ENCODE results near the gene MMP13. TPM values are rescaled to one million over a fixed set of nuclear protein-coding genes. Genes with fewer than 3 reads are reported as not detected.
A peak's percentile ranks its signal among the peaks of the same experiment; 100 is the strongest.
"Not testable (repeated sequence)": the region's sequence is repeated elsewhere in the genome, so short reads cannot be mapped to it uniquely, and the experiment has no call there.

The MMP13 gene
- total RNA-seq, 1 donor from 2014 or later, result not detected

GRCh38 chr11:102912482-102912830 is 43.1 kb downstream of the MMP13 start:
- Histone ChIP-seq H3K4me3 (no peak overlapping the region), H3K4me1 (peaks cover 16% of the 10 kb centered on the region), H3F3A (ENCODE audit: low read depth) (peaks cover 27% of the 10 kb centered on the region), H3K27me3 (no peaks in the 10 kb centered on the region), H3K4me2 (no peak overlapping the region), H3K79me2 (ENCODE audit: low read depth) (no peaks in the 10 kb centered on the region), H3K36me3 (no peaks in the 10 kb centered on the region), H3K27ac (peak overlapping the region; percentile 19), H3K9ac (no peak overlapping the region), H2AFZ (replicated peaks) (no peak overlapping the region), H3K9me3 (ENCODE audit: low read depth) (no peaks in the 10 kb centered on the region), H4K20me1 (ENCODE audit: low read depth) (no peaks in the 10 kb centered on the region)
- TF ChIP-seq EZH2 (IDR thresholded peaks at IDR 0.05) (no peak), EZH2phosphoT487 (IDR thresholded peaks at IDR 0.05) (no peak), CTCF (IDR thresholded peaks at IDR 0.05) (no peak)
- Mint-ChIP-seq H3K27ac (no peak overlapping the region), H3K9me3 (no peaks in the 10 kb centered on the region), H3K36me3 (no peaks in the 10 kb centered on the region), H3K4me3 (no peak overlapping the region), H3K27me3 (ENCODE audit: insufficient read depth, low read depth) (peaks cover 2% of the 10 kb centered on the region), H3K4me1 (peaks cover 2% of the 10 kb centered on the region)
- DNase-seq (ENCODE audit: low spot score), result no peak

DNA sequence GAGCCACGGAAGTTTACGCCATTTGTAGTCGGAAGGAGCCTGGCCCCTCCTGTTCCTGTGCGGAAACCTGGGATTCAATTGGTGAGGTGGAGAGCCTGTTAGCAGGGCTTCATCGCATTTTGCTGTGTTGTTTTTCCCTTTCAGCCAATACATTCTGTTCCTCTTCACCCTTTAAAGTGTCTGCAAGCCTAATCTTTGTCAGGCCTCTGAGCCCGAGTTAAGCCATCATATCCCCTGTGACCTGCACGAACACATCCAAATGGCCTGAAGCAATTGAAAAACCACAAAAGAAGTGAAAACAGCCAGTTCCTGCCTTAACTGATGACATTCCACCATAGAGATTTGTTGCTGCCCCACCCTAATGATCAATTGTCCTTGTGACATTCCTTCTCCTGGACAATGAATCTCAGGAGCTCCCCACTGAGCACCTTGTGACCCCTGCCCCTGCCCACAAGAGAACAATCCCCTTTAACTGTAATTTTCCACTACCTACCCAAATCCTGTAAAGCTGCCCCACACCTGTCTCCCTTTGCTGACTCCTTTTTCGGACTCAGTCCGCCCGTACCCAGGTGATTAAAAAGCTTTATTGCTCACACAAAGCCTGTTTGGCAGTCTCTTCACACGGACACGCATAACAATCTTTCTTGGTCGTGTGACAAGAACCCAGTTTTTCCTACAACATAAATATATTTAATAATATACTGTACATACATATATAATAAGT is 43.6 kb downstream of the MMP13 start:
- no peaks in the 10 kb centered on the region for H3K9me3 Mint-ChIP-seq

GRCh38 chr11:102905848-102906247 is 49.7 kb downstream of the MMP13 start:
- H3K9ac ChIP-seq; H3F3A ChIP-seq (ENCODE audit: low read depth); H3K9me3 Mint-ChIP-seq; H3K36me3 Mint-ChIP-seq; H4K20me1 ChIP-seq (ENCODE audit: low read depth); DNase-seq (ENCODE audit: low spot score); H3K27me3 ChIP-seq; H3K79me2 ChIP-seq (ENCODE audit: low read depth); H3K9me3 ChIP-seq (ENCODE audit: low read depth); H3K36me3 ChIP-seq; H3K4me2 ChIP-seq; H3K4me3 ChIP-seq; H2AFZ ChIP-seq (replicated peaks); H3K4me1 Mint-ChIP-seq; H3K4me1 ChIP-seq; H3K27me3 Mint-ChIP-seq (ENCODE audit: insufficient read depth, low read depth); H3K27ac Mint-ChIP-seq; H3K27ac ChIP-seq; H3K4me3 Mint-ChIP-seq: not testable (repeated sequence)

More for the DNA sequence above, 43.6 kb downstream of the MMP13 start:
- H3K36me3 ChIP-seq, result no peaks in the 10 kb centered on the region
- Mint-ChIP-seq H3K36me3 (no peaks in the 10 kb centered on the region), H3K27ac (no peak overlapping the region), H3K4me3 (no peak overlapping the region), H3K27me3 (ENCODE audit: insufficient read depth, low read depth) (peaks cover 2% of the 10 kb centered on the region), H3K4me1 (peaks cover 2% of the 10 kb centered on the region)
- no peak overlapping the region for H3K9ac ChIP-seq
- no peaks in the 10 kb centered on the region for H3K9me3 ChIP-seq (ENCODE audit: low read depth)
- peaks cover 16% of the 10 kb centered on the region for H3K4me1 ChIP-seq
- peak overlapping the region; percentile 8 for H3K4me2 ChIP-seq
- H3K27ac ChIP-seq, result peak overlapping the region; percentile 38
- peak overlapping the region; percentile 34 for H2AFZ ChIP-seq (replicated peaks)
- peaks cover 27% of the 10 kb centered on the region for H3F3A ChIP-seq (ENCODE audit: low read depth)
- H3K27me3 ChIP-seq, result no peaks in the 10 kb centered on the region
- no peak for TF ChIP-seq EZH2 (IDR thresholded peaks at IDR 0.05)
- peak; percentile 61 for TF ChIP-seq EZH2phosphoT487 (IDR thresholded peaks at IDR 0.05)
- no peak for TF ChIP-seq CTCF (IDR thresholded peaks at IDR 0.05)
- H3K79me2 ChIP-seq (ENCODE audit: low read depth), result no peaks in the 10 kb centered on the region
- no peaks in the 10 kb centered on the region for H4K20me1 ChIP-seq (ENCODE audit: low read depth)
- H3K4me3 ChIP-seq, result no peak overlapping the region
- DNase-seq (ENCODE audit: low spot score), result peak; percentile 51

DNA sequence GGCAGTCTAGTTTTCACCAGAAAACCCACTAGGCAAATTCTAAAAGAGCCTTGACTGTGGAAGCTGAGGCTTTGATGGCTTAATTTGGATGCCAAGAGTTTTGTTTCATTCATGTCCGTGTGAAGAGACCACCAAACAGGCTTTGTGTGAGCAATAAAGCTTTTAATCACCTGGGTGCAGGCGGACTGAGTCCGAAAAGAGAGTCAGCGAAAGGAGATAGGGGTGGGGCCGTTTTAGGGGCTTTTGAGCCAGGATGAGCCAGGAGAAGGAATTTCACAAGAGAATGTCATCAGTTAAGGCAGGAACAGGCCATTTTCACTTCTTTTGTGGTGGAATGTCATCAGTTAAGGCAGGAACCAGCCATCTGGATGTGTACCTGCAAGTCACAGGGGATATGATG is 51.6 kb downstream of the MMP13 start:
- H4K20me1 ChIP-seq (ENCODE audit: low read depth); H3K79me2 ChIP-seq (ENCODE audit: low read depth); H3K27ac Mint-ChIP-seq; H3K27me3 ChIP-seq; H3K4me3 Mint-ChIP-seq; H3K36me3 Mint-ChIP-seq; H3K9me3 Mint-ChIP-seq; H3K4me3 ChIP-seq; H3K27ac ChIP-seq; H3F3A ChIP-seq (ENCODE audit: low read depth); H3K4me1 ChIP-seq; H3K4me1 Mint-ChIP-seq; H3K9ac ChIP-seq; H3K36me3 ChIP-seq; H2AFZ ChIP-seq (replicated peaks); H3K9me3 ChIP-seq (ENCODE audit: low read depth); H3K4me2 ChIP-seq; H3K27me3 Mint-ChIP-seq (ENCODE audit: insufficient read depth, low read depth): not testable (repeated sequence)
- DNase-seq (ENCODE audit: low spot score), result peak; percentile 8
